Nephron progenitor cell (in vitro differentiated cells): ENCODE measurements around the gene DSTN.
A peak's percentile ranks its signal among the peaks of the same experiment; 100 is the strongest.

Experiments used
- DNase-seq: peaks from one replicate; pipeline ENCODE4 v3.0.0; 2021
- H3K27ac Mint-ChIP-seq: 2 replicates; pipeline ENCODE4 v1.8.0; 2021; ENCODE audit warnings: mild to moderate bottlenecking, moderate library complexity, mixed read lengths
- H3K27me3 Mint-ChIP-seq: 2 replicates; pipeline ENCODE4 v1.8.0; 2021; ENCODE audit warnings: mild to moderate bottlenecking, low read depth, mixed read lengths; ENCODE audit not compliant: poor library complexity
- H3K36me3 Mint-ChIP-seq: 2 replicates; pipeline ENCODE4 v1.8.0; 2021; ENCODE audit warnings: low read depth, mixed read lengths
- H3K4me1 Mint-ChIP-seq: 2 replicates; pipeline ENCODE4 v1.8.0; 2021; ENCODE audit warnings: mixed read lengths
- H3K4me3 Mint-ChIP-seq: 2 replicates; pipeline ENCODE4 v1.8.0; 2021; ENCODE audit warnings: mild to moderate bottlenecking, moderate library complexity, mixed read lengths
- H3K9me3 Mint-ChIP-seq: 2 replicates; pipeline ENCODE4 v1.8.0; 2021; ENCODE audit warnings: mild to moderate bottlenecking, moderate library complexity, mixed read lengths
- TF ChIP-seq, protein P1 (sequence below): fragments of 200-600 bp; sonication (generic); IDR thresholded peaks from 2 replicates; pipeline ENCODE4 v1.5.0; 2021; ENCODE audit warnings: antibody characterized with exemption

The DSTN gene

DNA sequence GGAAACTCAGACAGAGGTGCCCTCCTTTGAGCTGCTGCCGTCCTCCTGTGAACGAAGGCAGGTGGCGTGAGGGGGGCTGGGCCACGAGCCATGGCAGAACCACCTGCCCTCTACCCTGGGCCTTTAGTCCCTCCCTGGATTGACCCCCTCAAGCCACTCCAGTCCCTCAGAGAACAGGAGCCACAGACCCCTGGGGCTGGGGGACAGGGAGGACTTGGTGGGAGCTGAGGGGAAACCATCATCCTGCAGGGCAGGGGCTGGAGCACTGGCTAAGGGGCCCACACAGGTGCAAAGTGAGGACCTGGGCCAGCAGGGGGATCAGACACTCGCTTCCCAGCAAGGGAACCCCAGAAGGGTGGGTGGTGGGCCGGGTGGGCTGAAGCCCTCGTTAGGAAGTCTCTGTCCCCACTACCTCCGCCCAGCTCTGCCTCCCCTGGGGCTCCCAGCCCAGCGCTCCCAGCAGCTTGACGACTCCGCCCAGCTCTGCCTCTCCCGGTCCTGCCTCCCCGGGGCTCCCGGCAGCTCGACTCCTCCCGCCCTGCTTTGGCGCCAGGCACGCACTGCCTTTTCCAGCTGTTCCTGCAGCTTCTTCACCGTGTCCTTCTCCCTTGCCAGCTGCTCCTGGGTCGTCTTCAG, 44.4 kb downstream of the DSTN start:
- Mint-ChIP-seq H3K4me1 (peaks cover 11% of the 10 kb centered on the region), H3K4me3 (no peak overlapping the region), H3K9me3 (no peaks in the 10 kb centered on the region), H3K36me3 (peaks cover 5% of the 10 kb centered on the region), H3K27ac (peak overlapping the region; percentile 84), H3K27me3 (no peaks in the 10 kb centered on the region)
- no peak for DNase-seq
- TF ChIP-seq, protein P1, sequence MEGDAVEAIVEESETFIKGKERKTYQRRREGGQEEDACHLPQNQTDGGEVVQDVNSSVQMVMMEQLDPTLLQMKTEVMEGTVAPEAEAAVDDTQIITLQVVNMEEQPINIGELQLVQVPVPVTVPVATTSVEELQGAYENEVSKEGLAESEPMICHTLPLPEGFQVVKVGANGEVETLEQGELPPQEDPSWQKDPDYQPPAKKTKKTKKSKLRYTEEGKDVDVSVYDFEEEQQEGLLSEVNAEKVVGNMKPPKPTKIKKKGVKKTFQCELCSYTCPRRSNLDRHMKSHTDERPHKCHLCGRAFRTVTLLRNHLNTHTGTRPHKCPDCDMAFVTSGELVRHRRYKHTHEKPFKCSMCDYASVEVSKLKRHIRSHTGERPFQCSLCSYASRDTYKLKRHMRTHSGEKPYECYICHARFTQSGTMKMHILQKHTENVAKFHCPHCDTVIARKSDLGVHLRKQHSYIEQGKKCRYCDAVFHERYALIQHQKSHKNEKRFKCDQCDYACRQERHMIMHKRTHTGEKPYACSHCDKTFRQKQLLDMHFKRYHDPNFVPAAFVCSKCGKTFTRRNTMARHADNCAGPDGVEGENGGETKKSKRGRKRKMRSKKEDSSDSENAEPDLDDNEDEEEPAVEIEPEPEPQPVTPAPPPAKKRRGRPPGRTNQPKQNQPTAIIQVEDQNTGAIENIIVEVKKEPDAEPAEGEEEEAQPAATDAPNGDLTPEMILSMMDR = no peak

DNA sequence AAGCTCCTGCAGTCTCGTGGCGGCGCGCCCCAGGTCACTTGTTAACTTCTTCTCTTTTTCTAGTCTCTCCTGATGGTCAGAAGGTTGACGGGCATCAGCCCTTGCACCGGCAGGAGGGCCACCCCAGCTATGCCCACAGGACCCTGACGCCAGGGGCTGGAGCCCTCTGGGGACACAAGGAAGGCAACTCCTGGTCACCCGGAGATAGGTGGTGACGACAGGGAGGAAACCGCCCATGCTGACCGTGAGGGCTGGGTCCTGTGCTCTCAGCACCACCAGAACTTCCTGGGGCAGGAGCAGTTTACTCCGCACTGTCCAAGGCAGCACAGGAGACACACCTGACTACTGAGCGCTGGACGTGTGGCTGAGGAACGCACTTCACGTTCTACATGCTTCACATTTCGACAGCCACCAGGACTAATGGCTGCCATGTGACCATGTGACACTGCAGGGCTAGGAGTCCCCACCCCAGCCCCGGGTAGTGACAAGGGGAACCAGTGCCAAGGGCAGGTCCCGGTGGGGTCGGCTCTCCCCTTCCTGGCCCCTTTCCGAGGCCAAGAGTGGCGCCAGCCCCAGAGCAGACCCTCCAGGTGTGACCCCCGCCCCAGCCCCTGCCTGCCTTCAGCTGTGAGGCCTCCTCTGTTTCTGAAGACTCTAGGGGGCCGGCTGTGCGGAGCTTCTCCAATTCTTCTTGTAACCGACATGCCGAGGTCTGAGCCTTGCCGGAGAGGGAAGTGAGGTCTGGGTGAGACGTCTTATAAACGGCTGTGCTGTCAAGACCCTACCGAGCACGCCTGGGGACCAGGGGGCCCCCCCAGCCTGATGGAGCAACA, 45.2 kb downstream of the DSTN start:
- no peak for DNase-seq
- Mint-ChIP-seq H3K4me3 (no peak overlapping the region), H3K27ac (peak overlapping the region; percentile 84), H3K36me3 (peaks cover 5% of the 10 kb centered on the region), H3K9me3 (no peaks in the 10 kb centered on the region), H3K4me1 (peaks cover 11% of the 10 kb centered on the region), H3K27me3 (no peaks in the 10 kb centered on the region)
- TF ChIP-seq, protein P1 = no peak

DNA sequence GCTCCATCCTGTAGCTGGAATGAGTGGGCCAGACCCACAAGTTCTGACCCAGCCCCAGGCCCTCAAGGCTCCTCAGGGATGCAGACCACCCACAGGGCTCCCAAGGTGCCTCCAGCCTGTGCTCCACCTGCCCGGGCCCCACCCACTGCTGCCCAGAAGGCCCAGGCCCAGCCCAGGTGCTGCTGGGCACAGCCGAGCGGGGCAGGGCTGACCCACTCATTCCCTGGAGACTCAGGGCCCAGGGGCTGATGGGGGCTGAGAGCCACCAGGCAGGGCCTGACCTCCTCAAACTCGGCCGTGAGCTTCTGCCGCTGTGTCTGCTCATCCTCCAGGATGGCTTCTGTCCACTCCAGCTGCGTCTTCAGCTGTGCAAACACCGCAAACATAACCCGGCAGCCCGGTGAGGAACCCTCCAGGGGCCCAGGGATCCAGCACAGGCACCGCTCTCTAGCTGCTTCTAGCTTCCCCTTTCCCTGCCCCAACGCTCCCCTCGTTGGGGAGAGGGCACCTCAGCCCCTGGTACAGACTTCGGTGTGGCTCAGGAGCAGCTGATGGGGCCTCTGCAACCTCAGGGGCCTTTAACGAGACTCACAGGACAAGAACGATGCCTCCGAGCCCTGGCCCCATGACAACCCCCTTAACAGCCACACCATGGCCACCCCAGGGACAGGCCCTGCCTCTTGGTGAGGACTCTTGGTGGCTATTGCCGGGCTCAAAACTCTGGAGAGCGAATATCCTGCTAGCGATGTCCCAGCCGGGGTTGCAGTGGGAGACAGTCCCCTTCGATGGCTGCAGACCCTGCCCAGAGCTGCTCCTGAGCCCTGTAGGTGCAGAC, 46.0 kb downstream of the DSTN start:
- H3K36me3 Mint-ChIP-seq = peaks cover 5% of the 10 kb centered on the region
- H3K9me3 Mint-ChIP-seq = no peaks in the 10 kb centered on the region
- DNase-seq = no peak
- H3K27ac Mint-ChIP-seq = no peak overlapping the region
- no peak overlapping the region for H3K4me3 Mint-ChIP-seq
- TF ChIP-seq, protein P1 = no peak
- no peaks in the 10 kb centered on the region for H3K27me3 Mint-ChIP-seq
- H3K4me1 Mint-ChIP-seq = peaks cover 11% of the 10 kb centered on the region

DNA sequence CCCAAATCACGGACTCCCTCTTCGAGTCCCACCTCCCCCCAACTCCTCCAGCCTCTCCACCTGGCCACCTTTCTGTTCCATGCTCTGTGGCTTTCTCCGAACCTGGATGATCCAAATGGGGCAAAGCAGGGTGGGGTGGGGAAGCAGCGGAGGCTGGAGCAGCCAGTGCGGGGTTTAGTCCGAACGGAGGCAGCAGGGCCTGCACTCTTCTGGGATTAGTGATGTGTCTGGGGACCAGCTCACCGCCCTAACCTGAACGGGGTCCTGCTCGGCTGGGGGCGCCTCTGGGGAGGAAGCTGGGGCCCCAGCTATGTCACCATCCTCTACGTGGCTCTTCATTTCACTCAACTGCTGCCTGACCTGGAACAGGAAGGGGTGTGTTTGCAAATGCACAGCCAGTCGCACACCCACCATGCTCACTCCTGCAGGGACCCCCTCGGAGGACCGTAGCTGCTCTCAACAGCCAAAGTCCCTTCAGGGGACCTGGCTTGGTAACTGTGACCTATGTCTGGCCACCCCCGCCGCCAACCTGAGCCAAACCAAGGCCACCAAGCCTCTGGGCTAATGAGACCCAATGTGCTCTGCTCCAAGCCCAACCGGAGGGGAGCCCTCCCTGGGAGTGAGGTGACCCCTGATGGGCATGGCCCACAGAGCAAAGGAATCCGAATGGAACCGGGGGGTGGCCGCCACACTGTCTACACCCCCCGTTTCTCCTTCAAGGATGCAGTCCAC, 46.8 kb downstream of the DSTN start:
- Mint-ChIP-seq H3K4me1 (peaks cover 11% of the 10 kb centered on the region), H3K27ac (no peak overlapping the region), H3K27me3 (no peaks in the 10 kb centered on the region), H3K4me3 (no peak overlapping the region), H3K9me3 (no peaks in the 10 kb centered on the region), H3K36me3 (peaks cover 5% of the 10 kb centered on the region)
- TF ChIP-seq, protein P1 = no peak
- DNase-seq = no peak

DNA sequence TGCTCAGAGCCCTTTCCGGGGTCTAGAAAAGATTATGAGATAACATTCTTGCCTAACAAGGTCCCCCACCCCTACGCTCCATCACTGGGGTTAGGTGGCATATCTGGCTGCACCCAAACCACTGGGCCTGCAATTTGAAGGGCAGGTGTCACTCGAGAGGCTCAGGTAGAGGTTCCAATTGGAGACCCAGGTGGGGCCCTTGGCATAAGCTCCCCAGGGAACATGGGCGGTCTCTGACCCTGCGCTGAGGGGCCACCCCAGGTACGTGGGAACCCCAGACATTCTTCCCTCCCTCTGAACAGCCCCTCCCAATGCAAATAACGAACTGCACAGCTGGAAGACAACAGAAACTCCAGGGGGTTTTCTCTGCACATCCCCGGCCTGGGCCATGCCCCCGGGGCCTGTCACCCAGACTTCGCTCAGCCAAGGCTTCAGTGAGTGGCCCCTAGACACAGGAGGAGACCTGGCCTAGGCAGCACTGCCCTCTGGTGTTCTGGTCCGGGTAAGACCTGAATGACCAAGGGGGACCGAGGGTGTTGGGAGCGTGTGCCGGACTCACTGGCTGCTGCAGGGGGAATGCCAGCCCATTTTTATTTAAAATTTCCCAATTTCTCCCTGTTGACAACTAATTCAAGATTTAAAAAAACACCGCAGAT, 47.5 kb downstream of the DSTN start:
- H3K36me3 Mint-ChIP-seq = peaks cover 5% of the 10 kb centered on the region
- no peaks in the 10 kb centered on the region for H3K27me3 Mint-ChIP-seq
- H3K27ac Mint-ChIP-seq = no peak overlapping the region
- H3K4me1 Mint-ChIP-seq = peaks cover 9% of the 10 kb centered on the region
- TF ChIP-seq, protein P1 = peak; percentile 64
- peak; percentile 68 for DNase-seq
- H3K4me3 Mint-ChIP-seq = no peak overlapping the region
- no peaks in the 10 kb centered on the region for H3K9me3 Mint-ChIP-seq
